ENCODE data around the gene P3H2.
"Not testable (repeated sequence)": the region's sequence is repeated elsewhere in the genome, so short reads cannot be mapped to it uniquely, and the experiment has no call there.

The P3H2 gene

DNA sequence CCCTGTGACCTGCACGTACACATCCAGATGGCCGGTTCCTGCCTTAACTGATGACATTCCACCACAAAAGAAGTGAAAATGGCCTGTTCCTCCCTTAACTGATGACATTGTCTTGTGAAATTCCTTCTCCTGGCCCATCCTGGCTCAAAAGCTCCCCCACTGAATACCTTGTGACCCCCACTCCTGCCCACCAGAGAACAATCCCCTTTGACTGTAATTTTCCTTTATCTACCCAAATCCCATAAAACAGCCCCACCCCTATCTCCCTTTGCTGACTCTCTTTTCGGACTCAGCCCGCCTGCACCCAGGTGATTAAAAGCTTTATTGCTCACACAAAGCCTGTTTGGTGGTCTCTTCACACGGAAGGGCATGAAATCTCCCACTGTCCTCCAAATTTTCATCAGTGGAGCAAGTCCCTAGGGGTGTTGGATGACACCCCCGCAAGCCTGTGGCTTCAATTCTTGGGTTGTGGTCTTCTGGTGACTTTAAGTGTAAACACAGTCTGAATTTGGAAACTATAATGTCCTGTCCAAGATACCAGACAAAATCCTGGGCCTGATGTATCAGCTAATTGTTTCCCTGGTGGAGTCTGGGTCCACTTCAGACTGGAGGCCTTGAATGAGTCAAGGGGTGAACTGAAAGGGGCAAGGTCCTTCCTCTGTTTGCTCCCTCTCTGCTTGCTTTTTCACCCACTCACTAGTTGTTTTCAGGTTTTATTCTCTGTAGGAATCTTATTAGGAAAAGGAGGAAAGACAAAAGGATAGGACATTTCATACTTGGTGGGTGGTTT, 29.3 kb upstream of the P3H2 start:
- H3K36me3 ChIP-seq (ENCODE audit: control insufficient read depth, insufficient read depth, low read length); H3K9me3 ChIP-seq (ENCODE audit: control insufficient read depth, insufficient read depth, low read length); H3K27me3 ChIP-seq (ENCODE audit: control insufficient read depth, insufficient read depth, low read length); H3K4me1 ChIP-seq (ENCODE audit: control insufficient read depth, insufficient read depth, low read length); H3K9ac ChIP-seq (ENCODE audit: low read depth, low read length): not testable (repeated sequence)
- peak overlapping the region; percentile 1 for H3K4me3 ChIP-seq (ENCODE audit: low read depth, low read length)

DNA sequence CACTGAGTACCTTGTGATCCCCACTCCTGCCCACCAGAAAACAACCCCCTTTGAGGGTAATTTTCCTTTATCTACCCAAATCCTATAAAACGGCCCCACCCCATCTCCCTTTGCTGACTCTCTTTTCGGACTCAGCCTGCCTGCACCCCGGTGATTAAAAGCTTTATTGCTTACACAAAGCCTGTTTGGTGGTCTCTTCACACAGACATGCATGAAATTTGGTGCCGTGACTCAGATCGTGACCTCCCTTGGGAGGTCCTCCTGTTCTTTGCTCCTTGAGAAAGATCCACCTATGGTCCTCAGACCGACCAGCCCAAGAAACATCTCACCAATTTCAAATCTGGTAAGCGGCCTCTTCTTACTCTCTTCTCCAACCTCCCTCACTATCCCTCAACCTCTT, 24.1 kb upstream of the P3H2 start:
- not testable (repeated sequence) for H3K4me3 ChIP-seq (ENCODE audit: low read depth, low read length); H3K27me3 ChIP-seq (ENCODE audit: control insufficient read depth, insufficient read depth, low read length); H3K9me3 ChIP-seq (ENCODE audit: control insufficient read depth, insufficient read depth, low read length); H3K4me1 ChIP-seq (ENCODE audit: control insufficient read depth, insufficient read depth, low read length); H3K9ac ChIP-seq (ENCODE audit: low read depth, low read length); H3K36me3 ChIP-seq (ENCODE audit: control insufficient read depth, insufficient read depth, low read length)

DNA sequence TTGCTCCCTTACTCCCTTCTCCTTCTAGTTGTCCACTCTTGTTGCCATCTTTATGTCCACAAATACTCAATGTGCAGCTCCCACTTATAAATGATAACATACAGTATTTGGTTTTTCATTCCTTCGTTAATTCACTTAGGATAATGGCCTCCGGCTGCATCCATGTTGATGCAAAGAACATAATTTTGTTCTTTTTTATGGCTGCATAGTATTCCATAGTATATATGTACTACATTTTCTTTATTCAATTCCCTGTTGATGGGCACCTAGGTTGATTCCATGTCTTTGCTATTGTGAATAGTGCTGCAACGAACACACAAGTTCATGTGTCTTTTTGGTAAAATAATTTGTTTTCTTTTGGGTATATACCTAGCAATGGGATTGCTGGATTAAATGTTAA, 21.3 kb upstream of the P3H2 start:
- Histone ChIP-seq H3K4me1 (ENCODE audit: control insufficient read depth, insufficient read depth, low read length) (no peaks in the 10 kb centered on the region), H3K9me3 (ENCODE audit: control insufficient read depth, insufficient read depth, low read length) (no peaks in the 10 kb centered on the region), H3K36me3 (ENCODE audit: control insufficient read depth, insufficient read depth, low read length) (no peaks in the 10 kb centered on the region), H3K27me3 (ENCODE audit: control insufficient read depth, insufficient read depth, low read length) (no peaks in the 10 kb centered on the region), H3K9ac (ENCODE audit: low read depth, low read length) (no peak overlapping the region), H3K4me3 (ENCODE audit: low read depth, low read length) (no peak overlapping the region)

DNA sequence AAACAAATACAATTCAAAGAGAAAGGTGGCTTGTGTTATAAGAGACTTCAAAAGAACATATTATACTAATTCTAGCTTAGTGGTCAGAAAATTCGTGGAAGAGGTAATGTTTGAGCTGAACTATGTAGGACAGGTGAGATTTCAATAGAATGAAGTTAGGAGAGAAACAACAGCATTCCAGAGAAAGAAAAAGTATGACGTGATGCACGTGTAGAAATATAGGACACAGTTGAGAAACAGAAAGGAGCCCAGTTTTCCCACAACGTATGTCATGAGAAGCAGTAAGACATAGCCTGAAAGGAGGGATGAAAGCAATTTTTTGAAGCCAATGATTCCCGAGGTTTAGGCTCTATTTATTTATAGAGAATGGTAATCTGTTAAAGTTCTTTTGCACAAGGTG, 18.7 kb upstream of the P3H2 start:
- no peak overlapping the region for H3K9ac ChIP-seq (ENCODE audit: low read depth, low read length)
- no peaks in the 10 kb centered on the region for H3K27me3 ChIP-seq (ENCODE audit: control insufficient read depth, insufficient read depth, low read length)
- no peaks in the 10 kb centered on the region for H3K9me3 ChIP-seq (ENCODE audit: control insufficient read depth, insufficient read depth, low read length)
- H3K36me3 ChIP-seq (ENCODE audit: control insufficient read depth, insufficient read depth, low read length) = no peaks in the 10 kb centered on the region
- H3K4me1 ChIP-seq (ENCODE audit: control insufficient read depth, insufficient read depth, low read length) = no peaks in the 10 kb centered on the region
- H3K4me3 ChIP-seq (ENCODE audit: low read depth, low read length) = no peak overlapping the region

DNA sequence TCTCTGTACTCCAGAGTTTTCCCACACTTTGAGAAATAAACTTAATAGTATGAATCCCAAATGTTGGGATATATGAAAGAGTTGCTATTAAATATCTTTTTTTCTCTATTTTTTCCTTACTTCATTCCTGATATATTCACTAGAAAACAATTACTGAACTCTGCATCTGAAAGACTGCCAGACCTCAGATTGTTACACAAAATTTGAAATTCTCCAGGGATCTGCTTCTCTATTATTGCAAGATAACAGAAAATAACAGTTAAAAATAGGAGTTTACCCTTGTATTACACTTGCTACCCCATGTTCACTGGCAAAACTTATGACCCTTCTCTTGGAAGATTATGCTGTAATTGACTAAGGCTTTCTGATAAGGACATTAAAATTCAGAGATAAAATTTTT, 11.7 kb upstream of the P3H2 start:
- H3K9ac ChIP-seq (ENCODE audit: low read depth, low read length) = no peak overlapping the region

DNA sequence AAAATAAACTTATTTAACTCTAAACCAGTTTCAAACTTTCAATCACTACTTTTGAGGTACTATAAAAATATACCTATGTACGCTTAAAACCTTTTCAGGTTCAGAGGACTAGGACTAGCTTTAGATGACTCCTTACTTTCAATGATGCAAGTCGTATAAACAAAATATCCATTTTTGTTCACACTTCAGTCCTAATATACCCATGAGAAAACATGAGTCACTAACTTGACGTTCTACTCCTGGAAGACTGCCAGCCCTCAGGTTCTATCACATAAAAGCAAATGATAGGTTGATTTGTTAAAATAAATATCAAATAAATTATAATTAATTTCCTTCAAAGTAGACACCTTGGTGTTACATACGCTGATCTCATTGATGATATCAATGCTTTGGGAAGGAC, 10.6 kb upstream of the P3H2 start:
- H3K9ac ChIP-seq (ENCODE audit: low read depth, low read length) = no peak overlapping the region
- no peaks in the 10 kb centered on the region for H3K27me3 ChIP-seq (ENCODE audit: control insufficient read depth, insufficient read depth, low read length)
- H3K4me3 ChIP-seq (ENCODE audit: low read depth, low read length) = no peak overlapping the region
- H3K36me3 ChIP-seq (ENCODE audit: control insufficient read depth, insufficient read depth, low read length) = no peaks in the 10 kb centered on the region
- H3K4me1 ChIP-seq (ENCODE audit: control insufficient read depth, insufficient read depth, low read length) = peaks cover 3% of the 10 kb centered on the region
- H3K9me3 ChIP-seq (ENCODE audit: control insufficient read depth, insufficient read depth, low read length) = no peaks in the 10 kb centered on the region

More for the DNA sequence above, 11.7 kb upstream of the P3H2 start:
- no peaks in the 10 kb centered on the region for H3K9me3 ChIP-seq (ENCODE audit: control insufficient read depth, insufficient read depth, low read length)
- no peaks in the 10 kb centered on the region for H3K27me3 ChIP-seq (ENCODE audit: control insufficient read depth, insufficient read depth, low read length)
- H3K4me3 ChIP-seq (ENCODE audit: low read depth, low read length) = no peak overlapping the region
- no peaks in the 10 kb centered on the region for H3K36me3 ChIP-seq (ENCODE audit: control insufficient read depth, insufficient read depth, low read length)
- peaks cover 3% of the 10 kb centered on the region for H3K4me1 ChIP-seq (ENCODE audit: control insufficient read depth, insufficient read depth, low read length)

DNA sequence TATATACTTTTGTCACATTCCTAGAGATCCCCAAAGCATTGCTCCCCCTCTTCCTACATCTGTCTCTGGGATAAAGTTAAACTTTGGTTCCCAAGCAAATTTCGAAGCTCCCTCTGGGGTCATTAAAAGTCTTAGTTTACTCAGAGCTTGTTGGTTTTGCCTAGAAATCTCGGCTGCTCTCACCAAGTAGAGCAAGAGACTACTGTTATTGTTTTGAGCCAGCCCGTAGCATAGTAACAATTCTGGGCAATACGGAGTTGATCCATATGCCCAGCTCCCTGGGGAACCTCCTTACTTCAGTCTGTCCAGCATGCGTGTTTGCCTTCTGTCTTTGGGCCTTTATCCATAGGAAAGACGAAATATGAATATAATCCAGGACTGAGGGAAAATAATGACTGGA, 10.0 kb upstream of the P3H2 start:
- H3K4me1 ChIP-seq (ENCODE audit: control insufficient read depth, insufficient read depth, low read length) = peaks cover 3% of the 10 kb centered on the region
- no peak overlapping the region for H3K4me3 ChIP-seq (ENCODE audit: low read depth, low read length)
- H3K36me3 ChIP-seq (ENCODE audit: control insufficient read depth, insufficient read depth, low read length) = no peaks in the 10 kb centered on the region
- no peaks in the 10 kb centered on the region for H3K9me3 ChIP-seq (ENCODE audit: control insufficient read depth, insufficient read depth, low read length)
- H3K27me3 ChIP-seq (ENCODE audit: control insufficient read depth, insufficient read depth, low read length) = no peaks in the 10 kb centered on the region
- no peak overlapping the region for H3K9ac ChIP-seq (ENCODE audit: low read depth, low read length)

DNA sequence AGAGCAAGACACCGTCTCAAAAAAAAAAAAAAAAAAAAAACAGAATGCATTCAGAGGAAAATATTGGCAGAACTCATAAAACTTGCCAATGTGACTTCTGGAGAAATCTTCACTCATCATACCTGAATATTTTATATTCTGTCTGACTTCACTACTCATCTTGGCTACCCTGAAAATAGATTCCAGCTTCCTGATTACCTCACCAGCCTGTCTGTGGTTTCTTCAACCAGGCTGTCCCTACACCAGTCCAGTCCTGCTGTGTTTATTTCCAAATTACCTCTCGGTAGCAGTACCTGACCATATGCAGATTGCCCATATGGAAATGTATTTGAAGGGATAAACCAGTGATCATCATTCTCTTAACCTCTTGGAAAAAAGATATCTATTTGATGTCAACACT, 9.3 kb upstream of the P3H2 start:
- Histone ChIP-seq H3K4me1 (ENCODE audit: control insufficient read depth, insufficient read depth, low read length) (peaks cover 3% of the 10 kb centered on the region), H3K27me3 (ENCODE audit: control insufficient read depth, insufficient read depth, low read length) (no peaks in the 10 kb centered on the region), H3K9ac (ENCODE audit: low read depth, low read length) (no peak overlapping the region), H3K4me3 (ENCODE audit: low read depth, low read length) (no peak overlapping the region), H3K36me3 (ENCODE audit: control insufficient read depth, insufficient read depth, low read length) (no peaks in the 10 kb centered on the region), H3K9me3 (ENCODE audit: control insufficient read depth, insufficient read depth, low read length) (no peaks in the 10 kb centered on the region)

DNA sequence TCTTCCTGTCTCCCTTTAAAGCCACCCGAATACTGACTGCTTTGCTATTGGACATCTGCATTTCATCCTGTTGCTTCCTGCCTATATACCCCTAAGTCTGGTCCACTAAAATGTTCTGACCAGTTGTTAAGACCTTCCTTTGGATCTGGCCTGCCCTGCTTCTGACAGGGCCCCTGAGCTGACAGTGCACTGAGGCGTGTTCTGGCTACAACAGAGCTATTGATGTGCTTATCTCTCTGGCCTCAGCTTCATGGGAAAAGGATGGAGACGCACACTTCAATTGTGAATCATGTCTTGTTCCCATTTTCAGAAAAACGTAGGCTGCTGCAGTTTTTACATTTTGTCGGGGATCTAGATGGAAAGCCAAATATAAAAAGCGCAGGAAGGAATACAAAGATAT, 7.1 kb upstream of the P3H2 start:
- Histone ChIP-seq H3K27me3 (ENCODE audit: control insufficient read depth, insufficient read depth, low read length) (no peaks in the 10 kb centered on the region), H3K4me3 (ENCODE audit: low read depth, low read length) (no peak overlapping the region), H3K4me1 (ENCODE audit: control insufficient read depth, insufficient read depth, low read length) (peaks cover 3% of the 10 kb centered on the region), H3K9me3 (ENCODE audit: control insufficient read depth, insufficient read depth, low read length) (no peaks in the 10 kb centered on the region), H3K36me3 (ENCODE audit: control insufficient read depth, insufficient read depth, low read length) (no peaks in the 10 kb centered on the region), H3K9ac (ENCODE audit: low read depth, low read length) (no peak overlapping the region)

DNA sequence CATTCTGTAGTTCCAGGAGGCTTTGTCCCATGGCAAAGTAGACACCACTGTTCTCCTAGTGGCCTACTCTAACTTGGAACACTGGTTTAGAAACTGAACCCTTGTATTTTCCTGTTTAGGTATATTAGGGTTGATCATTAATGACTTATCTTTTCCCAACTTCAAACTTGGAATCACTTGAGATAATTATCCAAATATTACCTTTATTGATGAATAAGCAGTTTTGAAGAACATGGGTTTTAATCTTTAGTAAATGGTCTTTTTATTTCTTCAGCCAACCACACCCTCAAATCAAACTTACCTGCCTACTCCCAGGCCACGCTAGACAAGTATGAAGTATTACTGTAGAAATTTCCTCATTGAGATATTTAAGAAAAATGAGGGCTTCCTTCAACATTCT, 6.5 kb upstream of the P3H2 start:
- no peaks in the 10 kb centered on the region for H3K27me3 ChIP-seq (ENCODE audit: control insufficient read depth, insufficient read depth, low read length)
- no peak overlapping the region for H3K9ac ChIP-seq (ENCODE audit: low read depth, low read length)
- H3K9me3 ChIP-seq (ENCODE audit: control insufficient read depth, insufficient read depth, low read length) = no peaks in the 10 kb centered on the region
- H3K36me3 ChIP-seq (ENCODE audit: control insufficient read depth, insufficient read depth, low read length) = no peaks in the 10 kb centered on the region
- H3K4me3 ChIP-seq (ENCODE audit: low read depth, low read length) = no peak overlapping the region
- H3K4me1 ChIP-seq (ENCODE audit: control insufficient read depth, insufficient read depth, low read length) = peaks cover 3% of the 10 kb centered on the region

DNA sequence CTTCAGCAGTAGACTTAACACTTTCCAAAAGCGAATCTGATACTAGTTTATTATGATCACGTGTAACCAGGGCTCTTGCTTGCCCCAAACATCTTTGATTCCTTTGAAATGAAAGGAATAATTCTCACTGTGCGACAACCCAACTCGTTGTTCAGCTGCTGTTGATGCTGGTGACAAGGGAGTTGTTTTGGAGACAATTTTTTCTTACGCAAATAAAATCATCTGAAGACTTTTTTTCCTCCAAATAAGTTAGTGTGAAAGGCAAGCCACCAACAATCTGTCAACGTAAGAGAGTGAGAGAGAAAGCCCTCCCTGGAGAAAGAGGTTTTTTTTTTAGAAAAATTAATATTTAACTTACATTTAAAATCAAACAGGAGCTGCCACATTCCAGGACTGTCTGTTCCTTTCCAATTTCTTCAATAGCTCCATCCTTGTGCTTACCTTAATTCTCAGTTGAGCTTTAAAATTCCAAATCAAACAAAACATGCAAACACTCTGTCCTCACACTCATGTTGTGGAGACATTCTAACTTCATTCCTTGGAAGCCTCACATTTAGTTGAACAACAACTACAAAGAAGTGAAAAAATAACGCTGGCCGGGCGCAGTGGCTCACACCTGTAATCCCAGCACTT, 4.9 kb upstream of the P3H2 start:
- Histone ChIP-seq H3K9ac (ENCODE audit: low read depth, low read length) (no peak overlapping the region), H3K36me3 (ENCODE audit: control insufficient read depth, insufficient read depth, low read length) (no peaks in the 10 kb centered on the region), H3K4me3 (ENCODE audit: low read depth, low read length) (no peak overlapping the region), H3K4me1 (ENCODE audit: control insufficient read depth, insufficient read depth, low read length) (peaks cover 6% of the 10 kb centered on the region), H3K9me3 (ENCODE audit: control insufficient read depth, insufficient read depth, low read length) (no peaks in the 10 kb centered on the region), H3K27me3 (ENCODE audit: control insufficient read depth, insufficient read depth, low read length) (no peaks in the 10 kb centered on the region)

DNA sequence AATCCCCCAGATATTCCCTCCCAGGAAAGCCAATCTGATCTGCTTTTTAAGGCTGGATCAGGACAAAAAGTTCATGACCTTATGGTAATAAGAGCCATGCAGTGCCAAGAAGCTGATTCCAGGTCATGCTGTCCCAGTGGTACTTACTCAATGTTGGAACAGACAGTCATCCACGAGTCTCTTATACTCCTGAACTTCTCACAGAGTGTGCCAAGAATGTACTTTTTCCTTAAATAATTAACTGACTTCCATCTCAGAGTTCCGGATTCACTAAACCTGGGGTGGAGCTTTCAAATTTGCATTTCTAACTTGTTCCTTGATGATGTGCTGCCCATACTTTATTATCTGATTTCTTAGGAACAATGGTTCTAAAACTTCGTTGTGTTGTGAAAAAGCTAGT, 3.4 kb upstream of the P3H2 start:
- H3K4me1 ChIP-seq (ENCODE audit: control insufficient read depth, insufficient read depth, low read length) = peaks cover 9% of the 10 kb centered on the region
- no peak overlapping the region for H3K4me3 ChIP-seq (ENCODE audit: low read depth, low read length)
- H3K9me3 ChIP-seq (ENCODE audit: control insufficient read depth, insufficient read depth, low read length) = no peaks in the 10 kb centered on the region
- no peak overlapping the region for H3K9ac ChIP-seq (ENCODE audit: low read depth, low read length)
- no peaks in the 10 kb centered on the region for H3K36me3 ChIP-seq (ENCODE audit: control insufficient read depth, insufficient read depth, low read length)
- H3K27me3 ChIP-seq (ENCODE audit: control insufficient read depth, insufficient read depth, low read length) = peaks cover 9% of the 10 kb centered on the region
